ENCODE results near the gene GRK5. TPM values are rescaled to one million over a fixed set of nuclear protein-coding genes. Genes with fewer than 3 reads are reported as not detected.
A peak's percentile ranks its signal among the peaks of the same experiment; 100 is the strongest.

Gene GRK5
- total RNA-seq, 1 donor from 2014 or later, result 77.6 TPM

DNA sequence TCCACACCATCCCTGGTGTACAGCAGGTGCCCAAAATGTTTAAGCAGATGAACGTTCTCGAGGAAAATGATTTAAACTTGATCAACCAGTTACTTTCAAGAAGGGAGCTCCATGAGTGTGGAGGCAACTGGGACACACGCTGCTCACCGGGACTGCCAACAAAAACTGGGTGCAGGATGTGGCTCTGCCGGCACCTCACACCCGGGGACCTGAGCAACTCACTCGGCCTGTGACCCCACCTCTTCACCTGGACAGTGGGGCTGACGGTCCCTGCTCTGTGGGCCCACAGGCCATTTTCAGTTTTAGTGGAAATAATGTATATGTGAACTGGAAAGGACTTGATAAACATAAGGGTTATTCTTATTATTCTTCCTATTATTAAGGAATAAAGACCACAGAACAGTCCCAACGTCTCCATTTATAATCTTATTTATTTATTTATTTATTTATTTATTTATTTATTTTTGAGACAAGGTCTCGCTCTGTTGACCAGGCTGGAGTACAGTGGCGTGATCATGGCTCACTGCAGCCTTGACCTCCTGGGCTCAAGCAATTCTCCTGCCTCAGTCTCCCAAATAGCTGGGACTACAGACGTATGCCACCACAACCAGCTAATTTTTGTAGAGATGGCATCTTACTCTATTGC, 274.5 kb downstream of the GRK5 start:
- no peak for TF ChIP-seq CTCF (IDR thresholded peaks at IDR 0.05; ENCODE audit: partially characterized antibody, unreplicated experiment)
- Mint-ChIP-seq H3K4me3 (ENCODE audit: unreplicated experiment) (no peak overlapping the region), H3K36me3 (ENCODE audit: unreplicated experiment) (no peaks in the 10 kb centered on the region), H3K9me3 (ENCODE audit: unreplicated experiment) (no peaks in the 10 kb centered on the region), H3K27ac (ENCODE audit: unreplicated experiment) (no peak overlapping the region), H3K4me1 (ENCODE audit: low read depth, unreplicated experiment) (peaks cover 19% of the 10 kb centered on the region), H3K27me3 (ENCODE audit: unreplicated experiment) (peaks cover 6% of the 10 kb centered on the region)
- DNase-seq, result no peak

GRCh38 chr10:119483001-119483400, 275.6 kb downstream of the GRK5 start:
- peaks cover 14% of the 10 kb centered on the region for H3K4me1 Mint-ChIP-seq (ENCODE audit: low read depth, unreplicated experiment)
- H3K27ac Mint-ChIP-seq (ENCODE audit: unreplicated experiment), result no peak overlapping the region
- H3K9me3 Mint-ChIP-seq (ENCODE audit: unreplicated experiment), result no peaks in the 10 kb centered on the region
- TF ChIP-seq CTCF (IDR thresholded peaks at IDR 0.05; ENCODE audit: partially characterized antibody, unreplicated experiment), result no peak
- H3K4me3 Mint-ChIP-seq (ENCODE audit: unreplicated experiment), result no peak overlapping the region
- H3K27me3 Mint-ChIP-seq (ENCODE audit: unreplicated experiment), result peaks cover 6% of the 10 kb centered on the region
- DNase-seq, result no peak
- no peaks in the 10 kb centered on the region for H3K36me3 Mint-ChIP-seq (ENCODE audit: unreplicated experiment)

DNA sequence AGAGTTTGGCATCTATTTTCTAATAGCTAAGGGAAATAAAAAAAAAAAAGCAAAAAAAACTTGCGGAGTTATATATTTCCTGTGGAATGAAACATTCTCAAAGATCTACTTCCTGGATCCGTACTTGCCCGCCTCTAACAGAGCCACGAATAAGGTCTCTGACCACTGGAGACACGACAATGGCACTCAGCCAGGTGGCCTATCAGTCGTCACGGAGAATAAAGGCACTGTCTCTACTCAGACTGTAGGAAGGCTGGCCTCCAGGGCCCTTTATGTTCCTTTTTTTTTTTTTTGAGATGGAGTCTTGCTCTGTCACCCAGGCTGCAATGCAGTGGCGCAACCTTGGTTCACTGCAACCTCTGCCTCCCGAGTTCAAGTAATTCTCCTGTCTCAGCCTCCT, 276.5 kb downstream of the GRK5 start:
- H3K27ac Mint-ChIP-seq (ENCODE audit: unreplicated experiment), result no peak overlapping the region
- H3K4me1 Mint-ChIP-seq (ENCODE audit: low read depth, unreplicated experiment), result peaks cover 10% of the 10 kb centered on the region
- no peaks in the 10 kb centered on the region for H3K9me3 Mint-ChIP-seq (ENCODE audit: unreplicated experiment)
- H3K4me3 Mint-ChIP-seq (ENCODE audit: unreplicated experiment), result no peak overlapping the region
- no peak for DNase-seq
- H3K27me3 Mint-ChIP-seq (ENCODE audit: unreplicated experiment), result peaks cover 3% of the 10 kb centered on the region
- no peaks in the 10 kb centered on the region for H3K36me3 Mint-ChIP-seq (ENCODE audit: unreplicated experiment)
- no peak for TF ChIP-seq CTCF (IDR thresholded peaks at IDR 0.05; ENCODE audit: partially characterized antibody, unreplicated experiment)

- no peak overlapping the region for H3K4me3 Mint-ChIP-seq (ENCODE audit: unreplicated experiment)
- DNase-seq, result no peak
- H3K27me3 Mint-ChIP-seq (ENCODE audit: unreplicated experiment), result no peaks in the 10 kb centered on the region
- H3K4me1 Mint-ChIP-seq (ENCODE audit: low read depth, unreplicated experiment), result peaks cover 5% of the 10 kb centered on the region
- TF ChIP-seq CTCF (IDR thresholded peaks at IDR 0.05; ENCODE audit: partially characterized antibody, unreplicated experiment), result no peak
- H3K27ac Mint-ChIP-seq (ENCODE audit: unreplicated experiment), result no peak overlapping the region
- H3K9me3 Mint-ChIP-seq (ENCODE audit: unreplicated experiment), result no peaks in the 10 kb centered on the region
- H3K36me3 Mint-ChIP-seq (ENCODE audit: unreplicated experiment), result no peaks in the 10 kb centered on the region
Measured at GRCh38 chr10:119488675-119489074, 281.3 kb downstream of the GRK5 start.

DNA sequence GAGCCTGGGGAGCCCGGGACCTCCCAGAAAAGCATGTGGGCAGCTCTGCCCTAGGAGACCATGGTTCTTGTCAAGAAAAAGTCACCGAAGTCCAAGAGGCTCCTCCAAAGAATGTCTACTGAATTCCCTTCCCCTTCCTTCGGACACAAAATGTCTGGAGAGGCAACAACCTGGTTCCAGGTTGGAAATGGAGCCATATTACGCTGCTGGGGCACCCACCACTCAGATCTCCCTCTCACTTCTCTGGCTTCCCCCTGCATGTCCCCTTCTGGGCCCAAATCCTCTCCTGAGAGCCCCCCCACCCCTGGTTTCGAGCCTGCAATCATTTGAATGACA, 282.6 kb downstream of the GRK5 start:
- peaks cover 2% of the 10 kb centered on the region for H3K9me3 Mint-ChIP-seq (ENCODE audit: unreplicated experiment)
- no peak overlapping the region for H3K4me3 Mint-ChIP-seq (ENCODE audit: unreplicated experiment)
- H3K36me3 Mint-ChIP-seq (ENCODE audit: unreplicated experiment), result no peaks in the 10 kb centered on the region
- TF ChIP-seq CTCF (IDR thresholded peaks at IDR 0.05; ENCODE audit: partially characterized antibody, unreplicated experiment), result peak; percentile 38
- H3K4me1 Mint-ChIP-seq (ENCODE audit: low read depth, unreplicated experiment), result peaks cover 13% of the 10 kb centered on the region
- no peak for DNase-seq
- H3K27me3 Mint-ChIP-seq (ENCODE audit: unreplicated experiment), result no peaks in the 10 kb centered on the region
- H3K27ac Mint-ChIP-seq (ENCODE audit: unreplicated experiment), result no peak overlapping the region

All from glutamatergic neuron (in vitro differentiated cells).